Muscle layer of duodenum (tissue), 2 donors: ENCODE results near the gene GRAMD4.
"Not testable (repeated sequence)": the region's sequence is repeated elsewhere in the genome, so short reads cannot be mapped to it uniquely, and the experiment has no call there.

ENCODE experiments used
- H3K27ac ChIP-seq: one replicate; pipeline ENCODE4 v1.7.0; 2013; ENCODE audit warnings: mild to moderate bottlenecking, low read length
- H3K27me3 ChIP-seq: one replicate; pipeline ENCODE4 v1.7.0; 2013; ENCODE audit warnings: low read depth, mild to moderate bottlenecking, control low read depth, low read length
- H3K36me3 ChIP-seq, 2 donors: one replicate each; pipeline ENCODE4 v1.7.0; 2013; ENCODE audit warnings: low read length in 2 of 2, control low read depth in 1 of 2, mild to moderate bottlenecking in 1 of 2; ENCODE audit not compliant: insufficient read depth in 2 of 2, control insufficient read depth in 1 of 2
- H3K4me1 ChIP-seq, 2 donors: one replicate each; pipeline ENCODE4 v1.7.0; 2013; ENCODE audit warnings: low read length in 2 of 2, mild to moderate bottlenecking in 2 of 2, control low read depth in 1 of 2, moderate library complexity in 1 of 2; ENCODE audit not compliant: insufficient read depth in 2 of 2, control insufficient read depth in 1 of 2
- H3K4me3 ChIP-seq, 2 donors: one replicate each; pipeline ENCODE4 v1.7.0; 2013; ENCODE audit warnings: low read length in 2 of 2, low read depth in 1 of 2, mild to moderate bottlenecking in 1 of 2
- H3K9me3 ChIP-seq, 2 donors: one replicate each; pipeline ENCODE4 v1.7.0; 2013; ENCODE audit warnings: low read length in 2 of 2, control low read depth in 1 of 2, mild to moderate bottlenecking in 1 of 2; ENCODE audit not compliant: control insufficient read depth in 1 of 2
- donor health status: healthy.

GRAMD4 gene

GRCh38 chr22:46614025-46614931 lies 5.9 kb upstream of the GRAMD4 start:
- Histone ChIP-seq H3K27me3 (no peaks in the 10 kb centered on the region), H3K4me1 (peaks cover 15 to 46% of the 10 kb centered on the region in 2 donors), H3K4me3 (no peak overlapping the region), H3K27ac (no peak overlapping the region), H3K36me3 (no peaks in the 10 kb centered on the region), H3K9me3 (no peaks in the 10 kb centered on the region)

GRCh38 chr22:46617207-46617985 lies 2.8 kb upstream of the GRAMD4 start:
- H3K4me1 ChIP-seq = peaks cover 14 to 66% of the 10 kb centered on the region in 2 donors
- H3K4me3 ChIP-seq = no peak overlapping the region
- H3K36me3 ChIP-seq = no peaks in the 10 kb centered on the region
- no peak overlapping the region for H3K27ac ChIP-seq
- H3K27me3 ChIP-seq = no peaks in the 10 kb centered on the region
- no peaks in the 10 kb centered on the region for H3K9me3 ChIP-seq

- Histone ChIP-seq H3K9me3 (no peaks in the 10 kb centered on the region), H3K4me1 (peaks cover 7 to 59% of the 10 kb centered on the region in 2 donors), H3K4me3 (no peak overlapping the region), H3K27me3 (no peaks in the 10 kb centered on the region), H3K36me3 (no peaks in the 10 kb centered on the region), H3K27ac (no peak overlapping the region)
Observed at GRCh38 chr22:46617986-46618647, 2.1 kb upstream of the GRAMD4 start.

GRCh38 chr22:46618667-46619066 lies 1.5 kb upstream of the GRAMD4 start:
- peaks cover 3 to 54% of the 10 kb centered on the region in 2 donors for H3K4me1 ChIP-seq
- H3K27me3 ChIP-seq = no peaks in the 10 kb centered on the region
- H3K9me3 ChIP-seq = no peaks in the 10 kb centered on the region
- no peaks in the 10 kb centered on the region for H3K36me3 ChIP-seq
- H3K27ac ChIP-seq = no peak overlapping the region
- H3K4me3 ChIP-seq = no peak overlapping the region

GRCh38 chr22:46619240-46619829 lies 851 bp upstream of the GRAMD4 start:
- peaks cover 3 to 50% of the 10 kb centered on the region in 2 donors for H3K4me1 ChIP-seq
- H3K4me3 ChIP-seq = no peak overlapping the region
- no peak overlapping the region for H3K27ac ChIP-seq
- H3K36me3 ChIP-seq = no peaks in the 10 kb centered on the region
- H3K9me3 ChIP-seq = no peaks in the 10 kb centered on the region
- H3K27me3 ChIP-seq = no peaks in the 10 kb centered on the region

GRCh38 chr22:46620588-46621242 lies 529 bp downstream of the GRAMD4 start:
- H3K4me3 ChIP-seq = no peak overlapping the region
- peaks cover 3 to 47% of the 10 kb centered on the region in 2 donors for H3K4me1 ChIP-seq
- no peaks in the 10 kb centered on the region for H3K36me3 ChIP-seq
- H3K27ac ChIP-seq = no peak overlapping the region
- no peaks in the 10 kb centered on the region for H3K9me3 ChIP-seq
- no peaks in the 10 kb centered on the region for H3K27me3 ChIP-seq

- not testable (repeated sequence) for H3K36me3 ChIP-seq, H3K27ac ChIP-seq, H3K27me3 ChIP-seq, H3K4me3 ChIP-seq, H3K9me3 ChIP-seq
- H3K4me1 ChIP-seq = peaks cover 3 to 47% of the 10 kb centered on the region in 2 donors
Observed at GRCh38 chr22:46621243-46621930, 1.2 kb downstream of the GRAMD4 start.

GRCh38 chr22:46622081-46622521 lies 1.9 kb downstream of the GRAMD4 start:
- Histone ChIP-seq H3K4me1 (peaks cover 3 to 45% of the 10 kb centered on the region in 2 donors), H3K36me3 (peaks cover 0 to 4% of the 10 kb centered on the region in 2 donors), H3K9me3 (no peaks in the 10 kb centered on the region), H3K27me3 (no peaks in the 10 kb centered on the region), H3K27ac (no peak overlapping the region), H3K4me3 (no peak overlapping the region)

GRCh38 chr22:46625113-46625842 lies 5.1 kb downstream of the GRAMD4 start:
- H3K4me1 ChIP-seq = peaks cover 0 to 17% of the 10 kb centered on the region in 2 donors
- H3K36me3 ChIP-seq = peaks cover 0 to 20% of the 10 kb centered on the region in 2 donors

More at GRCh38 chr22:46625113-46625842, 5.1 kb downstream of the GRAMD4 start:
- Histone ChIP-seq H3K27ac (no peak overlapping the region), H3K9me3 (no peaks in the 10 kb centered on the region), H3K4me3 (no peak overlapping the region), H3K27me3 (no peaks in the 10 kb centered on the region)
